Panc1 (cell line): ENCODE measurements around the gene ADCY4.

Source experiments
- POLR2AphosphoS5 ChIP-seq: IDR thresholded peaks from 2 replicates; pipeline ENCODE4 v1.6.1; 2012; ENCODE audit warnings: mild to moderate bottlenecking, low read depth, low read length, moderate library complexity
- SIN3A ChIP-seq: IDR thresholded peaks from 2 replicates; pipeline ENCODE4 v1.6.1; 2012; ENCODE audit warnings: low read depth, mild to moderate bottlenecking, low read length, moderate library complexity, borderline replicate concordance; ENCODE audit not compliant: insufficient read depth
- TF ChIP-seq, protein P1 (sequence below): fragments of 450-650 bp; IDR thresholded peaks from 2 replicates; pipeline ENCODE4 v1.5.1; 2017; ENCODE audit warnings: mild to moderate bottlenecking
- TF ChIP-seq, protein P2 (sequence below), 2 experiments: IDR thresholded peaks; 2 replicates each; pipeline ENCODE4 v1.6.1; 2011 to 2012; ENCODE audit warnings: low read depth in 2 of 2, control low read depth in 1 of 2, low read length in 1 of 2, mild to moderate bottlenecking in 1 of 2, moderate library complexity in 1 of 2; ENCODE audit not compliant: insufficient read depth in 1 of 2

DNA sequence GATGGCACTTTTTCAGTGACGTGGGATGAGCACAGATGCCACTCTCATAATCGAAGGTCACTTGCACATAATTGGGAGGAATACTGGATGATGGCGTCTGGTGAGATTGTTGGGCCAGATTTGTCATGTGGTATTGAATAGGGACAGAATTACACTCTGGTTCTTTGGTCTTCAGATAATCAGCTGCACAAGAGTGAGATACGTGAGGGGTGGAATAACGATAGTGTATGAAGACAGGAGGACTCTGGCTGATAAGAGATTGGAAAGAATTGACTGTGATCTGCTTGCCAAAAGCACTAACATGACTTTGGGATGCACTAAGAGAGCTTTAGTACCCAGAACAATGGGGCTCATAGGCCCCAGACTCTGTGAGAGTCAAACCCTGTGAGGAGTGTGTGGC, 56.4 kb downstream of the ADCY4 start:
- TF ChIP-seq, protein P1, sequence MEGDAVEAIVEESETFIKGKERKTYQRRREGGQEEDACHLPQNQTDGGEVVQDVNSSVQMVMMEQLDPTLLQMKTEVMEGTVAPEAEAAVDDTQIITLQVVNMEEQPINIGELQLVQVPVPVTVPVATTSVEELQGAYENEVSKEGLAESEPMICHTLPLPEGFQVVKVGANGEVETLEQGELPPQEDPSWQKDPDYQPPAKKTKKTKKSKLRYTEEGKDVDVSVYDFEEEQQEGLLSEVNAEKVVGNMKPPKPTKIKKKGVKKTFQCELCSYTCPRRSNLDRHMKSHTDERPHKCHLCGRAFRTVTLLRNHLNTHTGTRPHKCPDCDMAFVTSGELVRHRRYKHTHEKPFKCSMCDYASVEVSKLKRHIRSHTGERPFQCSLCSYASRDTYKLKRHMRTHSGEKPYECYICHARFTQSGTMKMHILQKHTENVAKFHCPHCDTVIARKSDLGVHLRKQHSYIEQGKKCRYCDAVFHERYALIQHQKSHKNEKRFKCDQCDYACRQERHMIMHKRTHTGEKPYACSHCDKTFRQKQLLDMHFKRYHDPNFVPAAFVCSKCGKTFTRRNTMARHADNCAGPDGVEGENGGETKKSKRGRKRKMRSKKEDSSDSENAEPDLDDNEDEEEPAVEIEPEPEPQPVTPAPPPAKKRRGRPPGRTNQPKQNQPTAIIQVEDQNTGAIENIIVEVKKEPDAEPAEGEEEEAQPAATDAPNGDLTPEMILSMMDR, result no peak
- TF ChIP-seq POLR2AphosphoS5 (no peak), SIN3A (no peak)
- TF ChIP-seq, protein P2, sequence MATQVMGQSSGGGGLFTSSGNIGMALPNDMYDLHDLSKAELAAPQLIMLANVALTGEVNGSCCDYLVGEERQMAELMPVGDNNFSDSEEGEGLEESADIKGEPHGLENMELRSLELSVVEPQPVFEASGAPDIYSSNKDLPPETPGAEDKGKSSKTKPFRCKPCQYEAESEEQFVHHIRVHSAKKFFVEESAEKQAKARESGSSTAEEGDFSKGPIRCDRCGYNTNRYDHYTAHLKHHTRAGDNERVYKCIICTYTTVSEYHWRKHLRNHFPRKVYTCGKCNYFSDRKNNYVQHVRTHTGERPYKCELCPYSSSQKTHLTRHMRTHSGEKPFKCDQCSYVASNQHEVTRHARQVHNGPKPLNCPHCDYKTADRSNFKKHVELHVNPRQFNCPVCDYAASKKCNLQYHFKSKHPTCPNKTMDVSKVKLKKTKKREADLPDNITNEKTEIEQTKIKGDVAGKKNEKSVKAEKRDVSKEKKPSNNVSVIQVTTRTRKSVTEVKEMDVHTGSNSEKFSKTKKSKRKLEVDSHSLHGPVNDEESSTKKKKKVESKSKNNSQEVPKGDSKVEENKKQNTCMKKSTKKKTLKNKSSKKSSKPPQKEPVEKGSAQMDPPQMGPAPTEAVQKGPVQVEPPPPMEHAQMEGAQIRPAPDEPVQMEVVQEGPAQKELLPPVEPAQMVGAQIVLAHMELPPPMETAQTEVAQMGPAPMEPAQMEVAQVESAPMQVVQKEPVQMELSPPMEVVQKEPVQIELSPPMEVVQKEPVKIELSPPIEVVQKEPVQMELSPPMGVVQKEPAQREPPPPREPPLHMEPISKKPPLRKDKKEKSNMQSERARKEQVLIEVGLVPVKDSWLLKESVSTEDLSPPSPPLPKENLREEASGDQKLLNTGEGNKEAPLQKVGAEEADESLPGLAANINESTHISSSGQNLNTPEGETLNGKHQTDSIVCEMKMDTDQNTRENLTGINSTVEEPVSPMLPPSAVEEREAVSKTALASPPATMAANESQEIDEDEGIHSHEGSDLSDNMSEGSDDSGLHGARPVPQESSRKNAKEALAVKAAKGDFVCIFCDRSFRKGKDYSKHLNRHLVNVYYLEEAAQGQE (IDR thresholded peaks at IDR 0.05; ENCODE audit: insufficient read depth in 1 of 2, low read depth in 2 of 2, low read length in 1 of 2), result no peak
